K562 (cell line): ENCODE data around the gene KMO. TPM values are rescaled to one million over a fixed set of nuclear protein-coding genes. Genes with fewer than 3 reads are reported as not detected.

Source experiments
- ARID1B ChIP-seq: fragments of 450-650 bp; IDR thresholded peaks from 2 replicates; pipeline ENCODE4 v1.6.1; 2016; ENCODE audit warnings: antibody characterized with exemption, mild to moderate bottlenecking, inconsistent platforms
- CEBPG ChIP-seq, 3 experiments: fragments of 200-800 bp in 1 of 3; sonication (Bioruptor generic) in 1 of 3; sonication (generic) in 1 of 3; formaldehyde crosslinking in 1 of 3; IDR thresholded peaks in 2 of 3; conservative IDR thresholded peaks in 1 of 3; 2 replicates each; pipeline versions ENCODE4 v1.6.1 to v1.8.0; 2016 to 2022; ENCODE audit warnings: missing compliant biosample characterization in 2 of 3, missing genetic modification characterization in 2 of 3, mild to moderate bottlenecking in 1 of 3, missing genetic modification reagents in 1 of 3
- FOSL1 ChIP-seq: fragments of 200-800 bp; sonication (Bioruptor generic); conservative IDR thresholded peaks from 2 replicates; pipeline ENCODE4 v1.6.1; 2016; ENCODE audit warnings: missing genetic modification characterization, missing compliant biosample characterization
- FOXJ3 ChIP-seq: sonication (generic); formaldehyde crosslinking; IDR thresholded peaks from 2 replicates; pipeline ENCODE4 v1.4.0; 2020; ENCODE audit warnings: mild to moderate bottlenecking, missing genetic modification reagents
- JUND ChIP-seq, 2 experiments: IDR thresholded peaks; 2 replicates in 1 of 2; 3 replicates in 1 of 2; pipeline ENCODE4 v1.6.1; 2011; ENCODE audit warnings: borderline replicate concordance in 2 of 2, low read depth in 2 of 2, low read length in 2 of 2, improper control_type of control experiment in 1 of 2, missing biosample characterization in 1 of 2, missing genetic modification characterization in 1 of 2, missing genetic modification reagents in 1 of 2
- KLF16 ChIP-seq: IDR thresholded peaks from 2 replicates; pipeline ENCODE4 v1.6.1; 2016; ENCODE audit warnings: antibody characterized with exemption
- MAZ ChIP-seq, 2 experiments: fragments of 450-650 bp in 1 of 2; sonication (generic) in 1 of 2; formaldehyde crosslinking; IDR thresholded peaks in 1 of 2; conservative IDR thresholded peaks in 1 of 2; 2 replicates each; pipeline versions ENCODE4 v1.4.0 to v1.5.0; 2020; ENCODE audit warnings: mild to moderate bottlenecking in 1 of 2, missing genetic modification reagents in 1 of 2
- NFE2 ChIP-seq: IDR thresholded peaks from 2 replicates; pipeline ENCODE4 v1.6.1; 2014; ENCODE audit warnings: antibody characterized with exemption, low read depth
- PRPF4 ChIP-seq: fragments of 200-400 bp; formaldehyde crosslinking; IDR thresholded peaks from one replicate; pipeline ENCODE4 v1.6.1; 2017; ENCODE audit warnings: low read length, low read depth, mild to moderate bottlenecking; ENCODE audit not compliant: insufficient read depth, poor library complexity, severe bottlenecking
- RBM25 ChIP-seq: fragments of 200-400 bp; formaldehyde crosslinking; IDR thresholded peaks from 2 replicates; pipeline ENCODE4 v1.6.1; 2018; ENCODE audit warnings: low read length, low read depth, moderate library complexity; ENCODE audit not compliant: severe bottlenecking
- RCOR1 ChIP-seq, 2 experiments: IDR thresholded peaks; 2 replicates each; pipeline ENCODE4 v1.6.1; 2012; ENCODE audit warnings: low read depth in 2 of 2, low read length in 2 of 2, borderline replicate concordance in 1 of 2, improper control_type of control experiment in 1 of 2
- SMARCA4 ChIP-seq: fragments of 450-650 bp; IDR thresholded peaks from 2 replicates; pipeline ENCODE4 v1.6.1; 2016
- SMARCA5 ChIP-seq: fragments of 450-650 bp; IDR thresholded peaks from 2 replicates; pipeline ENCODE4 v1.6.1; 2016
- SMARCE1 ChIP-seq: fragments of 450-650 bp; IDR thresholded peaks from 2 replicates; pipeline ENCODE4 v1.7.1; 2016; ENCODE audit warnings: mild to moderate bottlenecking
- SOX6 ChIP-seq: fragments of 450-650 bp; IDR thresholded peaks from 2 replicates; pipeline ENCODE4 v1.6.1; 2014; ENCODE audit warnings: mild to moderate bottlenecking
- XRCC5 ChIP-seq: fragments of 200-400 bp; formaldehyde crosslinking; IDR thresholded peaks from 2 replicates; pipeline ENCODE4 v1.6.1; 2017; ENCODE audit warnings: low read depth, mild to moderate bottlenecking, low read length
- ZNF318 ChIP-seq, 2 experiments: fragments of 450-650 bp; IDR thresholded peaks; 2 replicates each; pipeline ENCODE4 v1.6.1; 2016; ENCODE audit warnings: mild to moderate bottlenecking in 2 of 2, borderline replicate concordance in 1 of 2, low read depth in 1 of 2, moderate library complexity in 1 of 2
- ZNF668 ChIP-seq: fragments of 250-450 bp; sonication (Bioruptor Pico); IDR thresholded peaks from 2 replicates; pipeline ENCODE4 v1.8.0; 2022; ENCODE audit warnings: mild to moderate bottlenecking, inconsistent platforms
- polyA plus RNA-seq, 8 experiments: library from polyadenylated mRNA; depleted of rRNA in 4 of 8; stranded (reverse) in 5 of 8; unstranded in 3 of 8; fragments of >200 nt; fragmentation: Nextera tagmentation in 2 of 8; fragmentation: Illumina TruSeq in 1 of 8; extraction: Ambion mirVana in 2 of 8; extraction: Trizol in 1 of 8; gene quantifications; 2 replicates each; pipeline versions ENCODE4 v1.2.1 to v1.2.3, GENCODE V29; 2011 to 2014; ENCODE audit warnings: inconsistent platforms in 1 of 8, missing spikeins in 1 of 8
- total RNA-seq, 7 experiments: library from RNA; depleted of rRNA in 6 of 7; stranded (reverse); fragments of >200 nt in 6 of 7; fragmentation: Illumina TruSeq in 2 of 7; extraction: Trizol in 2 of 7; gene quantifications; 2 replicates each; pipeline versions ENCODE4 v1.2.1 to v1.2.3, GENCODE V29; 2011 to 2021; ENCODE audit warnings: low replicate concordance in 1 of 7

Gene KMO
- total and polyA plus RNA-seq, 9 of the 15 experiments (the other 6 are each of a cell fraction or from before 2014, with no cell fraction given), result 0.01 to 0.11 (median 0.01) TPM; not detected in 6

GRCh38 chr1:241612533-241613477, 80.6 kb downstream of the KMO start (continued):
- TF ChIP-seq JUND (IDR thresholded peaks at IDR 0.05; ENCODE audit: borderline replicate concordance, low read depth, low read length) (peak; percentile 70; the same call in 1 of the 2 replicates), JUND (tag; IDR thresholded peaks at IDR 0.05; ENCODE audit: borderline replicate concordance, low read depth, low read length) (peak; percentile 48; the same call in 2 of the 3 replicates), KLF16 (no peak), SOX6 (no peak), SMARCA4 (peak; percentile 53; the same call in 1 of the 2 replicates), MAZ (CRISPR knock-in tag; conservative IDR thresholded peaks at IDR 0.05 in 1 of 2, IDR thresholded peaks at IDR 0.05 in 1 of 2) (0 out of 4 replicates have a peak, but pooled peaks of 1 of the 2 experiments have one; percentile 21), FOSL1 (tag) (peak; percentile 73), XRCC5 (no peak), NFE2 (peak; percentile 39; the same call in 1 of the 2 replicates), ZNF668 (CRISPR knock-in tag) (0 out of 2 replicates have a peak, but pooled peaks have one; percentile 15), SMARCE1 (0 out of 2 replicates have a peak, but pooled peaks have one; percentile 22), ARID1B (peak; percentile 50; the same call in 1 of the 2 replicates), RBM25 (peak; percentile 96), FOXJ3 (no peak), CEBPG (CRISPR knock-in tag; IDR thresholded peaks at IDR 0.05) (no peak), CEBPG (tag; conservative IDR thresholded peaks at IDR 0.05 in 1 of 2, IDR thresholded peaks at IDR 0.05 in 1 of 2) (peak in 1 of 2 experiments; percentile 52; a peak in 2 of 4 replicates), PRPF4 (no peak), ZNF318 (IDR thresholded peaks at IDR 0.05; ENCODE audit: borderline replicate concordance in 1 of 2, low read depth in 1 of 2) (0 out of 4 replicates have a peak, but pooled peaks of 1 of the 2 experiments have one; percentile 22), SMARCA5 (0 out of 2 replicates have a peak, but pooled peaks have one; percentile 66), RCOR1 (IDR thresholded peaks at IDR 0.05; ENCODE audit: borderline replicate concordance in 1 of 2, low read depth in 2 of 2, low read length in 2 of 2) (peak in 1 of 2 experiments; percentile 61; a peak in 2 of 4 replicates)
